Measurements from ENCODE around the gene GAS7. TPM values are rescaled to one million over a fixed set of nuclear protein-coding genes. Genes with fewer than 3 reads are reported as not detected.

GAS7 gene
- total RNA-seq, 1 donor from 2014 or later: 2.0 TPM

GRCh38 chr17:10091046-10091445 lies 107.4 kb downstream of the GAS7 start:
- Mint-ChIP-seq H3K27ac (ENCODE audit: unreplicated experiment) (no peak overlapping the region), H3K4me1 (ENCODE audit: low read depth, unreplicated experiment) (peaks cover 3% of the 10 kb centered on the region), H3K27me3 (ENCODE audit: unreplicated experiment) (no peaks in the 10 kb centered on the region), H3K4me3 (ENCODE audit: unreplicated experiment) (no peak overlapping the region), H3K9me3 (ENCODE audit: unreplicated experiment) (no peaks in the 10 kb centered on the region), H3K36me3 (ENCODE audit: unreplicated experiment) (no peaks in the 10 kb centered on the region)
- DNase-seq: no peak
- TF ChIP-seq CTCF (IDR thresholded peaks at IDR 0.05; ENCODE audit: partially characterized antibody, unreplicated experiment): no peak

- Mint-ChIP-seq H3K9me3 (ENCODE audit: unreplicated experiment) (no peaks in the 10 kb centered on the region), H3K4me1 (ENCODE audit: low read depth, unreplicated experiment) (peaks cover 3% of the 10 kb centered on the region), H3K27me3 (ENCODE audit: unreplicated experiment) (no peaks in the 10 kb centered on the region), H3K4me3 (ENCODE audit: unreplicated experiment) (no peak overlapping the region), H3K36me3 (ENCODE audit: unreplicated experiment) (no peaks in the 10 kb centered on the region), H3K27ac (ENCODE audit: unreplicated experiment) (no peak overlapping the region)
- no peak for TF ChIP-seq CTCF (IDR thresholded peaks at IDR 0.05; ENCODE audit: partially characterized antibody, unreplicated experiment)
- DNase-seq: no peak
These were observed 109.1 kb downstream of the GAS7 start for GRCh38 chr17:10089196-10089804.

- H3K9me3 Mint-ChIP-seq (ENCODE audit: unreplicated experiment): no peaks in the 10 kb centered on the region
- no peak overlapping the region for H3K4me3 Mint-ChIP-seq (ENCODE audit: unreplicated experiment)
- H3K27ac Mint-ChIP-seq (ENCODE audit: unreplicated experiment): no peak overlapping the region
- no peak for DNase-seq
- peaks cover 3% of the 10 kb centered on the region for H3K4me1 Mint-ChIP-seq (ENCODE audit: low read depth, unreplicated experiment)
- no peaks in the 10 kb centered on the region for H3K36me3 Mint-ChIP-seq (ENCODE audit: unreplicated experiment)
- TF ChIP-seq CTCF (IDR thresholded peaks at IDR 0.05; ENCODE audit: partially characterized antibody, unreplicated experiment): no peak
- no peaks in the 10 kb centered on the region for H3K27me3 Mint-ChIP-seq (ENCODE audit: unreplicated experiment)
These were observed 110.0 kb downstream of the GAS7 start for GRCh38 chr17:10088444-10088843.

- H3K27ac Mint-ChIP-seq (ENCODE audit: unreplicated experiment): no peak overlapping the region
- H3K36me3 Mint-ChIP-seq (ENCODE audit: unreplicated experiment): peaks cover 5% of the 10 kb centered on the region
- H3K27me3 Mint-ChIP-seq (ENCODE audit: unreplicated experiment): no peaks in the 10 kb centered on the region
- no peak overlapping the region for H3K4me3 Mint-ChIP-seq (ENCODE audit: unreplicated experiment)
- no peak for DNase-seq
- H3K4me1 Mint-ChIP-seq (ENCODE audit: low read depth, unreplicated experiment): peaks cover 3% of the 10 kb centered on the region
- TF ChIP-seq CTCF (IDR thresholded peaks at IDR 0.05; ENCODE audit: partially characterized antibody, unreplicated experiment): no peak
- no peaks in the 10 kb centered on the region for H3K9me3 Mint-ChIP-seq (ENCODE audit: unreplicated experiment)
These were observed 111.1 kb downstream of the GAS7 start for GRCh38 chr17:10087355-10087754.

- DNase-seq: no peak
- no peaks in the 10 kb centered on the region for H3K9me3 Mint-ChIP-seq (ENCODE audit: unreplicated experiment)
- no peaks in the 10 kb centered on the region for H3K4me1 Mint-ChIP-seq (ENCODE audit: low read depth, unreplicated experiment)
- H3K36me3 Mint-ChIP-seq (ENCODE audit: unreplicated experiment): peaks cover 5% of the 10 kb centered on the region
- no peaks in the 10 kb centered on the region for H3K27me3 Mint-ChIP-seq (ENCODE audit: unreplicated experiment)
- no peak for TF ChIP-seq CTCF (IDR thresholded peaks at IDR 0.05; ENCODE audit: partially characterized antibody, unreplicated experiment)
- no peak overlapping the region for H3K4me3 Mint-ChIP-seq (ENCODE audit: unreplicated experiment)
- H3K27ac Mint-ChIP-seq (ENCODE audit: unreplicated experiment): no peak overlapping the region
These were observed 114.5 kb downstream of the GAS7 start for GRCh38 chr17:10083864-10084263.

All from glutamatergic neuron (in vitro differentiated cells).